ENCODE results near the gene FKBP7.

DNA sequence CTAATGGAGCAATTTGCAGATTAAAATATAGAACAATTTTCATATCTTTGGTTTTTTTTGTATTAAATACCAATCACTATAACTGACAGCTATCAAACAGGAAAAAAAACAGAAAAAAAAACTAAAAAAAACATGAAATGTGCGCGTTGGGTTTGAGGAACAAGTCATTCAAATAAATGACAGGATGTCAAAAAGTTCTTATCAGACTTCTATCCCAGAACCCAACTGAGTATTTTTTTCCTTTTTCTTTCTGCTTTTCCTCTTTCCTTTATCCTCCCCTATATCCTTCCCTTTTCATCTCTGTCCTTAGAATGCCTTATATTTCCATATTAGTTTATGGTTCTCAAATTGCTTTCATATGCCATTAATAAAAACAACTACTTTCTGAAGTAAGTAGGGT is 41.7 kb downstream of the FKBP7 start:
- TF ChIP-seq, protein P1, sequence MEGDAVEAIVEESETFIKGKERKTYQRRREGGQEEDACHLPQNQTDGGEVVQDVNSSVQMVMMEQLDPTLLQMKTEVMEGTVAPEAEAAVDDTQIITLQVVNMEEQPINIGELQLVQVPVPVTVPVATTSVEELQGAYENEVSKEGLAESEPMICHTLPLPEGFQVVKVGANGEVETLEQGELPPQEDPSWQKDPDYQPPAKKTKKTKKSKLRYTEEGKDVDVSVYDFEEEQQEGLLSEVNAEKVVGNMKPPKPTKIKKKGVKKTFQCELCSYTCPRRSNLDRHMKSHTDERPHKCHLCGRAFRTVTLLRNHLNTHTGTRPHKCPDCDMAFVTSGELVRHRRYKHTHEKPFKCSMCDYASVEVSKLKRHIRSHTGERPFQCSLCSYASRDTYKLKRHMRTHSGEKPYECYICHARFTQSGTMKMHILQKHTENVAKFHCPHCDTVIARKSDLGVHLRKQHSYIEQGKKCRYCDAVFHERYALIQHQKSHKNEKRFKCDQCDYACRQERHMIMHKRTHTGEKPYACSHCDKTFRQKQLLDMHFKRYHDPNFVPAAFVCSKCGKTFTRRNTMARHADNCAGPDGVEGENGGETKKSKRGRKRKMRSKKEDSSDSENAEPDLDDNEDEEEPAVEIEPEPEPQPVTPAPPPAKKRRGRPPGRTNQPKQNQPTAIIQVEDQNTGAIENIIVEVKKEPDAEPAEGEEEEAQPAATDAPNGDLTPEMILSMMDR (conservative IDR thresholded peaks at IDR 0.05 in 1 of 2, IDR thresholded peaks at IDR 0.05 in 1 of 2; ENCODE audit: extremely low read depth in 1 of 2, insufficient read depth in 1 of 2, low read depth in 1 of 2, low read length in 2 of 2), result no peak
- TF ChIP-seq EZH2 (IDR thresholded peaks at IDR 0.05; ENCODE audit: borderline replicate concordance, low read length), result no peak

All from mammary epithelial cell (primary cell).